ENCODE results near the gene TRIM2.

Gene TRIM2

GRCh38 chr4:153204247-153204671 is at the start of gene TRIM2:
Gene TRIM2 (plus strand): TSS chr4:153204443. CDS start chr4:153204531, 88 bp downstream.
- H3K4me3 ChIP-seq (ENCODE audit: low read depth, low read length) = peak within 1 kb of the TSS; percentile 37
- TF ChIP-seq, protein P1, sequence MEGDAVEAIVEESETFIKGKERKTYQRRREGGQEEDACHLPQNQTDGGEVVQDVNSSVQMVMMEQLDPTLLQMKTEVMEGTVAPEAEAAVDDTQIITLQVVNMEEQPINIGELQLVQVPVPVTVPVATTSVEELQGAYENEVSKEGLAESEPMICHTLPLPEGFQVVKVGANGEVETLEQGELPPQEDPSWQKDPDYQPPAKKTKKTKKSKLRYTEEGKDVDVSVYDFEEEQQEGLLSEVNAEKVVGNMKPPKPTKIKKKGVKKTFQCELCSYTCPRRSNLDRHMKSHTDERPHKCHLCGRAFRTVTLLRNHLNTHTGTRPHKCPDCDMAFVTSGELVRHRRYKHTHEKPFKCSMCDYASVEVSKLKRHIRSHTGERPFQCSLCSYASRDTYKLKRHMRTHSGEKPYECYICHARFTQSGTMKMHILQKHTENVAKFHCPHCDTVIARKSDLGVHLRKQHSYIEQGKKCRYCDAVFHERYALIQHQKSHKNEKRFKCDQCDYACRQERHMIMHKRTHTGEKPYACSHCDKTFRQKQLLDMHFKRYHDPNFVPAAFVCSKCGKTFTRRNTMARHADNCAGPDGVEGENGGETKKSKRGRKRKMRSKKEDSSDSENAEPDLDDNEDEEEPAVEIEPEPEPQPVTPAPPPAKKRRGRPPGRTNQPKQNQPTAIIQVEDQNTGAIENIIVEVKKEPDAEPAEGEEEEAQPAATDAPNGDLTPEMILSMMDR (IDR thresholded peaks at IDR 0.05; ENCODE audit: low read depth, low read length) = no peak

DNA sequence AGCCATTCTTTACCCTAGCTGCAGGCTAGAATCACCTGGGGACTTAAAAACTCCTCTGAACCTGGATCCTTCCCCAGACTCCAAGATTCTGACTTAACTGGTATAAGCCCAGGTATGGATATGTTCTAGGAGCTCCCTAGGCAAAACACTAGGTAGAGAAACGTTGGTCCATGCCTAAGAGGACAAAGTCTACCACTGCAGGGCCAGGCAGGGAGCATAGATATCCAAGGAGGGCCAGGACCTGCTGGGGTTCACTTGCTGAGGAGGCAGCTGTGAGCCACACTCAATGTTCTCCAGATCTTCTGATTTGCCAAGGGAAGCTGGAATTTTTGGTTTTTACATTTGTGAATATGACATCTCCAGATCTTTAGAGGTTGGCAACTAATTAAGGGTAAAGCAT is 48.6 kb upstream of the TRIM2 start:
- no peak overlapping the region for H3K4me3 ChIP-seq (ENCODE audit: low read depth, low read length)
- TF ChIP-seq, protein P1 (IDR thresholded peaks at IDR 0.05; ENCODE audit: low read depth, low read length) = no peak

DNA sequence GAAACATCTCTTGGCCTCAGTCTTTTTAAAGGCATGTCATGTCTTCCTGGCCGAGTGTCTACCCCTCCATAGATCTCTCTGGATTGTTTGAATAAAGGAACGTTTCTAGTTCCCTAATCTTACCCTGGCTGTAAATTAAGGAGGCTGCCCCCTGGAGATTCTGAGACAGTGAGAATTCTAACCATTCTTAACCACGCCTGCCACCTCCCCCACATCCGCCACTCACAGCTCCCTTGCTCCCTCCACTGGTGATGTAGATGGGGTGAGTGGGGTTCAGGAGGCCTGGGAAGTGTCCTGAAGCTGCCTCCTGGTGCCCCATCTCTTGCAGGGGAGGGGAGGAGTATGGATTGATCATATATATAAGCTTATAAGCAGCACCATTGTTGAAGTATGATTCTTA is 48.0 kb upstream of the TRIM2 start:
- TF ChIP-seq, protein P1 (IDR thresholded peaks at IDR 0.05; ENCODE audit: low read depth, low read length) = no peak
- no peak overlapping the region for H3K4me3 ChIP-seq (ENCODE audit: low read depth, low read length)

DNA sequence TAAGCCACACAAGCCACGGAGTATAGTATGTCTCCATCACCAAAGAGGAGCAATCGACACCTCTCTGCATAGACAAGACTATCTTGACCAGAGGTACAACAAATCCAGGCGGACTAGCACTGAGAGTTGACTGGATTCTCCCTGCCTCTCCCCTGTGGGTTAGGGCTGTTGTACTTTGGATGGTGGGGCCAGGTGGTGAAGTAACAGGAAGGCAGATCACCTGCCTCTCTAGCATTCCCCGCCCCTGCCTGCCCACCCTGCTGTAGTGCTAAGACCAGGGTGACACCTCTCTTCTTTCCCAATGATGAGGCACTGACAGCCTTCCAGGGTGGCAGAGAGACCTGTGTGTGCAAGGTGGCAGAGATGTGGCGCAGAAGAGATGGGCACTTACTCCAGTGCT is 47.5 kb upstream of the TRIM2 start:
- TF ChIP-seq, protein P1 (IDR thresholded peaks at IDR 0.05; ENCODE audit: low read depth, low read length) = no peak
- H3K4me3 ChIP-seq (ENCODE audit: low read depth, low read length) = no peak overlapping the region

- TF ChIP-seq, protein P1 (IDR thresholded peaks at IDR 0.05; ENCODE audit: low read depth, low read length) = no peak
- no peak overlapping the region for H3K4me3 ChIP-seq (ENCODE audit: low read depth, low read length)
These were observed 45.2 kb upstream of the TRIM2 start for GRCh38 chr4:153159016-153159415.

DNA sequence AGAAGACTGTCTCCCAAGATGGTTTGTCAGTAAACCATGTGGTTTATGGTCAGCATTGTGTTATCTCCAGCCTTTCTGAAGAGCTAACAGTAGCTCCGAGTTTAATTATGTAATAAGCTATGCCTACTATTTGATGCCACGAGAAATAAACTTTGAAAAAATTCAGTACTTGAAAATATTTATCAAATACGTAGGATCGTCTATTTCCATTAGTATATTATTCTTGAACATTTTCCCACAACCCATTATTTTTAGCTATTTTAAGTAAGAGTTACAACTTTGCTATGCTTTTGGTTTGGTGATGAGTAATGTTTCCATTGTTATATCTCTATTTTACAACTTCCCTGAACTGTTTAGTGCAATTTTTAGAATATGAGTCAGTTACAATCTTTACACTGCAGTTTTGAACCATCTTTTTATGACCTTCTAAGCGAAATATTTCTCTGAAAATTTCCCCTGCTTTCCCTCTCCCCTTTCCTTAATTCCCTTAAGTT is 44.5 kb upstream of the TRIM2 start:
- no peak overlapping the region for H3K4me3 ChIP-seq (ENCODE audit: low read depth, low read length)
- TF ChIP-seq, protein P1 (IDR thresholded peaks at IDR 0.05; ENCODE audit: low read depth, low read length) = no peak

GRCh38 chr4:153160821-153161220 is 43.4 kb upstream of the TRIM2 start:
- TF ChIP-seq, protein P1 (IDR thresholded peaks at IDR 0.05; ENCODE audit: low read depth, low read length) = no peak
- no peak overlapping the region for H3K4me3 ChIP-seq (ENCODE audit: low read depth, low read length)

All from WI38 (cell line).